ENCODE results near the gene ANKRD61.
"Not testable (repeated sequence)": the region's sequence is repeated elsewhere in the genome, so short reads cannot be mapped to it uniquely, and the experiment has no call there.

Gene ANKRD61

DNA sequence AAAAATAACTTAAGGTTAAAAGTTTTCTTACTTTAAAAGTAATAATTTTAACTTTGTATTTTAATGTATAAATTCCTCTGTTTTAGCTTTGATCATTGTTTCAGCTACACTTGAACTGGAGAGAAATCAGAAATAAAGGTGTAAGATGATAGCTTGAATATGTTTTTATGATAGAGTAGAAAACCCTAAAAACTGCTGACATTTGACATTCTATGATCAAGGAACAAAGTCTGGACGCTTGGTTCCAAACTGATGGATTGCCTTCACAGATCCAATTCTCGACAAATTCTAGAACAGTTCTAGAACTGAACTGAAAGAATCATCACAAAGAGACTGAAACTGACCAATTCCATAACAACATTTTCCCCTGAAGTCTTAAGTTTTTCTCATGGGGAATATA is at the start of gene ANKRD61:
ANKRD61 (plus strand) TSS at position 389 of the 400 bp plus-strand sequence; CDS start at position 389, 0 bp downstream.
- DNase-seq, result no peak

- not testable (repeated sequence) for DNase-seq
These were observed 44.1 kb upstream of the ANKRD61 start for GRCh38 chr7:5987061-5987460.

GRCh38 chr7:5997210-5997808 is 33.9 kb upstream of the ANKRD61 start:
- DNase-seq, result peak; percentile 26

DNA sequence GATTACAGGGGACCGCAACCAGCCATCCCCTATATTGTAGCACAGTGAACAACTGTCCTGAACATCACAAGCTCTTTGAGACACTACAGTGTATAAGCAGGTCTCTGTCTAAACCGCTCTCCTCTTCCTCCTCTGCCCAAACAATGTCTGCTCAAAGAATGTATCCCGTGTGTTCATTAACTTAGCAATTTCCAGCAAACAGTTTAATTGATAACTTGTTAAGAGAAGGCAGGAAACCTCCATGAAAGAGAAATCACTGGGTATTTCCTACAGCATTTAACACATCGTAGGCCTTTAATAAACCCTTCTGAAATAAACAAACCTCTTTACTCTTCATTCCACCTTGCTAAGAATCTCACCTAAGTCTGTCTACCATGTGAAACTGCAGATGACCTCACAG is 23.8 kb upstream of the ANKRD61 start:
- DNase-seq, result no peak

DNA sequence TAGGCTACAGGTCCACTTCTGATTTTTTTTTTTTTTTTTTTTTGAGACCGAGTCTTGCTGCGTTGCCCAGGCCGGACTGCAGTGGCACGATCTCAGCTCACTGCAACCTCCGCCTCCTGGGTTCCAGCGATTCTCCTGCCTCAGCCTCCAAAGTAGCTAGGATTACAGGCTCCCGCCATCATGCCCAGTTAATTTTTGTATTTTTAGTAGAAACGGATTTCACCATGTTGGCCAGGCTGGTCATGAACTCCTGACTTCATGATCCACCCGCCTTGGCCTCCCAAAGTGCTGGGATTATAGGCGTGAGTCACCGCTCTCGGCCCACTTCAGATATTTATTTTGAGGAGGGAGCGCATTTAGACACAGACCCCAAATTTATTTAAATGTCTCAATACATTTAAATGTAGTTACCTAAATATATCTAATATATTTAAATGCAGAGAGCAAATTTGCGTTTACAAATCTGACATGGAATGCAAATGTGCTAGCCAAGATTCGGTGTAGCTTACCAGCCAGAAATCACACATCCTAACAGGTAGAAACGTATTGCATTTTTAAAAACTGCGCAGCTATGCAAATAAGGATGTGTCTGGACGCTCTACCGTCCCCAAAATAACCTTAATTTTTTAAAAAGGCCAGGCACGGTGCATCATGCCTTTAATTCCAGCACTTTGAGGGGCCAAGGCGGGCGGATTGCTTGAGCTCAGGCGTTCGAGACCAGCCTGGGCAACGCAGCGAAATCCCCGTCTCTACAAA is 23.2 kb upstream of the ANKRD61 start:
- not testable (repeated sequence) for DNase-seq

DNA sequence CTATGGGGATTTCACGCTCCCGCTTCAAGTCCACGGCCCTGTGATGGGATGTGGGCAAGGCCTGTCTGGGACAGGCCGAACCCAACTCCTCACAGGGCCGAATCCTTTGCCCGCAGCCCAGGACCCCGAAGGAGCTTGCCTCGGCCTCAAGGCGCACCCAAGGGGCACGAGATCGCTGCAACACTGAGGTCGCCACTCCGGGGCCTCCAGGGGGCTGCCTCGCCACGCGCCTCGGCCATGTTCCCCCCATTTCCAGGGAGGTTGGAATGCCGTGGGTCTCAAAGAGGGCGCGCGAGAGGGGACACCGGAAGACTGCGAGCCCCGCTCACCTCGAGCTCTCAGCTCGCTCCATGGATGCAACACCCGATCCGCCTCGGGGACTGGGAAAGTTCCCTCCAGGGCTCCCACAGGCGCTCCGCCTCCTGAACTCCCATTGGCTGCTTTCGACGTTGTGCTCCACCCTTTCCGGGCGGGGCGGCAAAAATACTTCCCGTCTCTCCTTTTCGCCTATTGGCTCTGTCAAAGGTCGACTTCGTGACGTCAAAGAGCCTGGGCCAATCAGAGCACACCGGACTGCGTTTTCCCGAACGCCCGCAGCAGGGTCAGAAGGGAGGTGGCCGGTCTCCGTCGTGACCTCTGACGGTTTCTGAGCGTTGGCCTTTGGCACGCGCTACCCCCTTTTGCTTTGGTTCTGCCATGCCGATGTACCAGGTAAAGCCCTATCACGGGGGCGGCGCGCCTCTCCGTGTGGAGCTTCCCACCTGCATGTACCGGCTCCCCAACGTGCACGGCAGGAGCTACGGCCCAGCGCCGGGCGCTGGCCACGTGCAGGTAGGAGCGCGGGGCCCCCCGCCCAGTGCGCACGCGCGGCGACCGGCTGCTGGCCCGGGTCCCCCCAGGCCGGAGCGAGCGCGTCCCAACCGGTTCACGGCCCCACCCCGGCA is 22.2 kb upstream of the ANKRD61 start, which contains the start of the genes AIMP2 and PMS2:
AIMP2 (plus strand) TSS at position 605 of the 944 bp plus-strand sequence; CDS start at position 697, 92 bp downstream.
PMS2 (minus strand) TSS at position 382 of the 944 bp plus-strand sequence; CDS start at position 352, 30 bp downstream.
- DNase-seq, result peak; percentile 96

GRCh38 chr7:6010370-6010769 is 20.8 kb upstream of the ANKRD61 start:
- DNase-seq, result not testable (repeated sequence)

- no peak for DNase-seq
These were observed 19.6 kb upstream of the ANKRD61 start for GRCh38 chr7:6011541-6011940.

DNA sequence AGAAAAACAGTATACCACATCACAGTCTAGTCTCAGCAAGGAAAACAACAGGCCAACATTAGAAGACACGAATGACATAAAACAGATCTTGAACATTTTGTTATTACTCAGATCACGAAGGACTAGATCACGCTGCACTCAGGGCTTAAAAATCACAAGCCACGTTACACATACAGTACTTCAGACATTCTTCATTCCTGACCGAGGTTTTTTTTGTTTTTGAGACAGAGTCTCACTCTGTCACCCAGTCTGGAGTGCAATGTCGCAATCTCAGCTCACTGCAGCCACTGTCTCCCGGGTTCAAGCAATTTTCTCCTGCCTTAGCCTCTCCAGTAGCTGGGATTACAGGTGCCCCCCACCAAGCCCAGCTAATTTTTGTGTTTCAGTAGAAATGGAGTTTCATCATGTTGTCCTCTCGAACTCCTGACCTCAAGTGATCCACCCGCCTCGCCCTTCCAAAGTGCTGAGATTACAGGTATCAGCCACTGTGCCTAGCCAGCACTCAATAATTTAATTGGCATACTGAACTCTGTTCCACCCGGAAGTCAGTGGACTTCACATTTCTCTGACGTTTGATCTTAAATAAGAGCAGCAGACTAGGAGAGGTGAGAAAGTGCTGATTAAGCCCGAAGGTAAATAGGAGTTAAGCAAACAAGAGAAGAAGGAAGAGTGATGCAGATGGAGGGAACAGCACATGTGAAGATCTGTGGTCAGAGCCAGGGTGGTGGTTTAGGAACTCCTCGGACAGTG is 18.6 kb upstream of the ANKRD61 start:
- no peak for DNase-seq

DNA sequence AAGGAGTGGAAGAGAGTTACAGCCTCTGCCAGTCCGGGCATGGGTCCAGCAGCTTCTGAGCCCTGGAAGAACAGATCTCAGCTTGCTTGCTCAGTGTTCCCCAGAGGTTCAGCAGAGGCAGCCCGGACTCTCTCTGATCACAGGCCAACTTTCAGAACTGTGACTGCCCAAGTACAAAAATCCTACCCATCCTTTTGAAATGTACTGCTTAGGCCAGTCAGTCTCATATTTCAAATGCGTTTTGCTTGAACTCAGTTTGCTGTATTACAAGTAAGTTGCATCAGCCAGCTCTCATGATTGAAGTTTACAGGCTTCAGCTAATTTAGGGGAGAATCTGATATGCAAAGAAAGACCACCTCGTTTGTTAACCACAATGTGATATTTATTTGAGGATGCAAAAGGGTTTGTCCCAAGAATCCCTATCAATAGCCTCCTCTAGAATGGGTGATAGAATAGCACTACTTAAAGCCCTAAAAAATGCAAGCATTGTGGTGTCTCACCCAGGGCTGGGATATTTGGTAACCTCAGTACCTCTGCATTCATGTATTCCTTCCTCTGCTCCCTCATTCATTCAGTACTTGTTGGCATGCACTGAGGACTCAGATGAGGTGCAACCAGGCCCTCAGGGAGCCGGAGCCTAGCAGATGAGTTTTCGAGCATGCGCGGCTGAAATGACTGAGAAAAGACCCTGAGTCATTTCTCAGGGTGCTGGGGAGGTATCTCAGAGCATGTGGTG is 15.1 kb upstream of the ANKRD61 start:
- peak; percentile 84 for DNase-seq

GRCh38 chr7:6016653-6016966 is 14.6 kb upstream of the ANKRD61 start:
- no peak for DNase-seq

- DNase-seq, result no peak
These were observed 10.5 kb upstream of the ANKRD61 start for GRCh38 chr7:6020371-6021286.

GRCh38 chr7:6022707-6023106 is 8.5 kb upstream of the ANKRD61 start:
- DNase-seq, result no peak

- no peak for DNase-seq
These were observed 7.2 kb upstream of the ANKRD61 start for GRCh38 chr7:6023974-6024435.

- no peak for DNase-seq
These were observed 5.0 kb upstream of the ANKRD61 start for GRCh38 chr7:6026011-6026819.

DNA sequence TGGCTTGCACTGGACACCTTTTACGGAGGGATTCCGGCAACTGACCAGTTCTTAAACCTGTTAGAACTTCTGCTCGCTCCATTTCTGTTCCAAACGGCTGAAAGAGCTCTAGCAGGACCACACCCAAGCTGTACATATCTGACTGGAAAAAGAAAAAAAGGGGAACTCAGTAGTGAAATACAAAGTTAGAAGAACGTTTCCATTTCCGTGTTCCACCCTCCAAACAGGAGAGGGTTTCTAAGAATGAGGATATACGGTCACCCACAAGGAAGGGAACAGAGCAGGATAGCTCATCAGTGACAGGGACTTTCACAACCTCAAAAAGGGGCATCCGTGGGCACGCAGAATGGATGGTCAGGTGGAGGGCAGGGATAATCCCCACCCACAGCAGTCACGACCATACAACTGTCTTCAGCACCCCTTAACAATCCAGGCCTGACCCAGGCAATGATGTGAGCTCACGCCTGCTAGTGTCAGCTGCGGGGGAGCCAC is 4.3 kb upstream of the ANKRD61 start:
- no peak for DNase-seq

GRCh38 chr7:6027806-6028365 is 3.3 kb upstream of the ANKRD61 start:
- no peak for DNase-seq

GRCh38 chr7:6028563-6028962 is 2.6 kb upstream of the ANKRD61 start:
- DNase-seq, result no peak

GRCh38 chr7:6031567-6031966 is 391 bp downstream of the ANKRD61 start:
- DNase-seq, result no peak
